Activated B cell treated with CpG ODN at 0.5 μM for 24 hours (primary cell): ENCODE data around the gene HBA2. TPM values are rescaled to one million over a fixed set of nuclear protein-coding genes. Genes with fewer than 3 reads are reported as not detected.

Experiments
- ATAC-seq: fragments of 200-7000 bp; cut with Tn5 transposase; one replicate; pipeline ENCODE4 v1.10.0; 2021; ENCODE audit warnings: low read depth, mild to moderate bottlenecking, moderate library complexity
- CTCF ChIA-PET: fragments of 350-600 bp; sonication (Branson Sonifier 250); formaldehyde crosslinking; loops from one replicate; lab custom pipeline; 2021; ENCODE audit warnings: antibody characterized with exemption; lab: Charles Lee
- POLR2A ChIA-PET: fragments of 350-600 bp; sonication (Branson Sonifier 250); formaldehyde crosslinking; loops from one replicate; lab custom pipeline; 2021; ENCODE audit warnings: antibody characterized with exemption; lab: Charles Lee
- DNase-seq: peaks from one replicate; pipeline ENCODE4 v3.0.0; 2022
- H3K27ac Mint-ChIP-seq: one replicate; pipeline ENCODE4 v1.8.0; 2020; ENCODE audit warnings: mixed read lengths
- H3K27me3 Mint-ChIP-seq: one replicate; pipeline ENCODE4 v1.8.0; 2021; ENCODE audit warnings: mixed read lengths
- H3K36me3 Mint-ChIP-seq: one replicate; pipeline ENCODE4 v1.8.0; 2021; ENCODE audit warnings: low read depth, mixed read lengths
- H3K4me1 Mint-ChIP-seq: one replicate; pipeline ENCODE4 v1.8.0; 2021; ENCODE audit warnings: mixed read lengths
- H3K4me3 Mint-ChIP-seq: one replicate; pipeline ENCODE4 v1.8.0; 2020; ENCODE audit warnings: mild to moderate bottlenecking, mixed read lengths
- H3K9me3 Mint-ChIP-seq: one replicate; pipeline ENCODE4 v1.8.0; 2020; ENCODE audit warnings: mixed read lengths
- intact Hi-C: fragments of 100-400 bp; cut with micrococcal nuclease; formaldehyde crosslinking; loops from one replicate; pipeline ENCODE4 v1.15.1; 2024
- total RNA-seq: library from RNA; stranded (reverse); gene quantifications from 2 replicates; pipeline ENCODE4 v1.2.3, GENCODE V29; 2022
- TF ChIP-seq, protein P1 (sequence below): fragments of 200-600 bp; IDR thresholded peaks from one replicate; pipeline ENCODE4 v1.8.0; 2022; ENCODE audit warnings: antibody characterized with exemption, mild to moderate bottlenecking

Gene HBA2
- total RNA-seq, 1 donor from 2014 or later = 104 TPM

DNA sequence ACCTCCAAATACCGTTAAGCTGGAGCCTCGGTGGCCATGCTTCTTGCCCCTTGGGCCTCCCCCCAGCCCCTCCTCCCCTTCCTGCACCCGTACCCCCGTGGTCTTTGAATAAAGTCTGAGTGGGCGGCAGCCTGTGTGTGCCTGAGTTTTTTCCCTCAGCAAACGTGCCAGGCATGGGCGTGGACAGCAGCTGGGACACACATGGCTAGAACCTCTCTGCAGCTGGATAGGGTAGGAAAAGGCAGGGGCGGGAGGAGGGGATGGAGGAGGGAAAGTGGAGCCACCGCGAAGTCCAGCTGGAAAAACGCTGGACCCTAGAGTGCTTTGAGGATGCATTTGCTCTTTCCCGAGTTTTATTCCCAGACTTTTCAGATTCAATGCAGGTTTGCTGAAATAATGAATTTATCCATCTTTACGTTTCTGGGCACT is 4.7 kb downstream of the HBA2 start:
- DNase-seq (no peak), ATAC-seq (no peak)
- TF ChIP-seq, protein P1, sequence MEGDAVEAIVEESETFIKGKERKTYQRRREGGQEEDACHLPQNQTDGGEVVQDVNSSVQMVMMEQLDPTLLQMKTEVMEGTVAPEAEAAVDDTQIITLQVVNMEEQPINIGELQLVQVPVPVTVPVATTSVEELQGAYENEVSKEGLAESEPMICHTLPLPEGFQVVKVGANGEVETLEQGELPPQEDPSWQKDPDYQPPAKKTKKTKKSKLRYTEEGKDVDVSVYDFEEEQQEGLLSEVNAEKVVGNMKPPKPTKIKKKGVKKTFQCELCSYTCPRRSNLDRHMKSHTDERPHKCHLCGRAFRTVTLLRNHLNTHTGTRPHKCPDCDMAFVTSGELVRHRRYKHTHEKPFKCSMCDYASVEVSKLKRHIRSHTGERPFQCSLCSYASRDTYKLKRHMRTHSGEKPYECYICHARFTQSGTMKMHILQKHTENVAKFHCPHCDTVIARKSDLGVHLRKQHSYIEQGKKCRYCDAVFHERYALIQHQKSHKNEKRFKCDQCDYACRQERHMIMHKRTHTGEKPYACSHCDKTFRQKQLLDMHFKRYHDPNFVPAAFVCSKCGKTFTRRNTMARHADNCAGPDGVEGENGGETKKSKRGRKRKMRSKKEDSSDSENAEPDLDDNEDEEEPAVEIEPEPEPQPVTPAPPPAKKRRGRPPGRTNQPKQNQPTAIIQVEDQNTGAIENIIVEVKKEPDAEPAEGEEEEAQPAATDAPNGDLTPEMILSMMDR = no peak
- intact Hi-C loops = no loop called here
- Mint-ChIP-seq H3K9me3 (no peaks in the 10 kb centered on the region), H3K36me3 (no peaks in the 10 kb centered on the region), H3K4me3 (no peak overlapping the region), H3K27me3 (peaks cover 29% of the 10 kb centered on the region), H3K4me1 (peaks cover 14% of the 10 kb centered on the region), H3K27ac (no peak overlapping the region)
- ChIA-PET CTCF (no interaction called here), POLR2A (no interaction called here)

DNA sequence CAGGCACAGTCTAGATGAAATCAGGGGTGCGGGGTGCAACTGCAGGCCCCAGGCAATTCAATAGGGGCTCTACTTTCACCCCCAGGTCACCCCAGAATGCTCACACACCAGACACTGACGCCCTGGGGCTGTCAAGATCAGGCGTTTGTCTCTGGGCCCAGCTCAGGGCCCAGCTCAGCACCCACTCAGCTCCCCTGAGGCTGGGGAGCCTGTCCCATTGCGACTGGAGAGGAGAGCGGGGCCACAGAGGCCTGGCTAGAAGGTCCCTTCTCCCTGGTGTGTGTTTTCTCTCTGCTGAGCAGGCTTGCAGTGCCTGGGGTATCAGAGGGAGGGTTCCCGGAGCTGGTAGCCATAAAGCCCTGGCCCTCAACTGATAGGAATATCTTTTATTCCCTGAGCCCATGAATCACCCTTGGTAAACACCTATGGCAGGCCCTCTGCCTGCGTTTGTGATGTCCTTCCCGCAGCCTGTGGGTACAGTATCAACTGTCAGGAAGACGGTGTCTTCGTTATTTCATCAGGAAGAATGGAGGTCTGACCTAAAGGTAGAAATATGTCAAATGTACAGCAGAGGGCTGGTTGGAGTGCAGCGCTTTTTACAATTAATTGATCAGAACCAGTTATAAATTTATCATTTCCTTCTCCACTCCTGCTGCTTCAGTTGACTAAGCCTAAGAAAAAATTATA is 5.4 kb downstream of the HBA2 start:
- TF ChIP-seq, protein P1 = no peak
- Mint-ChIP-seq H3K27me3 (peaks cover 29% of the 10 kb centered on the region), H3K36me3 (no peaks in the 10 kb centered on the region), H3K4me1 (peaks cover 14% of the 10 kb centered on the region), H3K4me3 (no peak overlapping the region), H3K27ac (no peak overlapping the region), H3K9me3 (no peaks in the 10 kb centered on the region)
- ChIA-PET POLR2A (no interaction called here), CTCF (no interaction called here)
- ATAC-seq (no peak), DNase-seq (no peak)
- intact Hi-C loops = no loop called here

DNA sequence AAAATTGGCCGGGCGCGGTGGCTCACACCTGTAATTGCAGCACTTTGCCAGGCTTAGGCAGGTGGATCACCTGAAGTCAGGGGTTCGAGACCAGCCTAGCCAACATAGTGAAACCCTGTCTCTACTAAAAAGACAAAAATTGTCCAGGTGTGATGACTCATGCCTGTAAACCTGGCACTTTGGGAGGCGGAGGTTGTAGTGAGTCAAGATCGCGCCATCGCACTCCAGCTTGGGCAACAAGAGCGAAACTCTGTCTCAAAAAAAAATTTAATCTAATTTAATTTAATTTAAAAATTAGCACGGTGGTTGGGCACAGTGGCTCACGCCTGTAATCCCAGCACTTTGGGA is 6.0 kb downstream of the HBA2 start:
- no peak for ATAC-seq
- Mint-ChIP-seq H3K9me3 (no peaks in the 10 kb centered on the region), H3K36me3 (no peaks in the 10 kb centered on the region), H3K27ac (no peak overlapping the region), H3K4me3 (no peak overlapping the region), H3K4me1 (peaks cover 11% of the 10 kb centered on the region), H3K27me3 (peaks cover 26% of the 10 kb centered on the region)
- ChIA-PET POLR2A (no interaction called here), CTCF (no interaction called here)
- intact Hi-C loops = no loop called here
- DNase-seq = no peak
- TF ChIP-seq, protein P1 = no peak

DNA sequence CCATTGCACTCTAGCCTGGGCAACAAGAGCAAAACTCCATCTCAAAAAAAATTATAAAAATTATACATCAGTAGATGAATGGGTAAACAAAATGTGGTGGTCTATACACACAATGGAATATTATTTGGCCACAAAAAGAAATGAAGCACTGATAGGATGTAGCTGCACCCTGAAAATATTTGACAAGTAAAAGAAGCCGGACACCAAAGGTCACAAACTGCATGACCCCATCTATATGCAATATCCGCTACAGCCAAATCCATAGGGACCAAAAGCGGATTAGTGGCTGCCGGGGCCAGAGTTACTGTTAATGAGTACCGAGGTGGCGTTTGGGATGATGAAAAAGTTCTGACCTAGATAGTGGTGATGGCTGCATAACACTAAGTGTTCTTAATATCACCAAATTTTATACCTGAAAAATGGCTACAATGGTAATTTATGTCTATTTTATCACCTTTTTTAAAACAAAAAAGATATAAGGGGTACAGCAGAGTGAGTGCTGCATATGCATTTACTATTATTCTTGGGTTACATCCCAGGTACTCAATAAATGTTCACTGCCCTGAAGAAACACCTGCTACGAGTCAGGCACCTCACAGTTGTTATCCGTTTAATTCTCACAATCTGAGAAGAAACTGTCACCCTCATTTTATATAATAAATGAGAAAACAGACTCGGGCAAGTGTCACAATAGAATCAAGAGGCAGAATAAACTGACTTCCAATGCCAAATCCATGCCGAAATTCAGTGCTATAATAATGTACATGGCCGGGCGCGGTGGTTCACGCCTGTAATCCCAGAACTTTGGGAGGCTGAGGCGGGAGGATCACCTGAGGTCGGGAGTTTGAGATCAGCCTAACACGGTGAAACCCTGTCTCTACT is 6.8 kb downstream of the HBA2 start:
- intact Hi-C loops = no loop called here
- POLR2A ChIA-PET = no interaction called here
- no peaks in the 10 kb centered on the region for H3K36me3 Mint-ChIP-seq
- H3K27me3 Mint-ChIP-seq = peaks cover 22% of the 10 kb centered on the region
- TF ChIP-seq, protein P1 = no peak
- no peak overlapping the region for H3K4me3 Mint-ChIP-seq
- CTCF ChIA-PET = interaction anchor here (1.1 kb wide), 1 partner anchor 75 kb away, joined by 3 read pairs; no protein-coding TSS in a partner anchor
- peaks cover 10% of the 10 kb centered on the region for H3K4me1 Mint-ChIP-seq
- H3K27ac Mint-ChIP-seq = no peak overlapping the region
- DNase-seq (no peak), ATAC-seq (no peak)
- H3K9me3 Mint-ChIP-seq = no peaks in the 10 kb centered on the region

DNA sequence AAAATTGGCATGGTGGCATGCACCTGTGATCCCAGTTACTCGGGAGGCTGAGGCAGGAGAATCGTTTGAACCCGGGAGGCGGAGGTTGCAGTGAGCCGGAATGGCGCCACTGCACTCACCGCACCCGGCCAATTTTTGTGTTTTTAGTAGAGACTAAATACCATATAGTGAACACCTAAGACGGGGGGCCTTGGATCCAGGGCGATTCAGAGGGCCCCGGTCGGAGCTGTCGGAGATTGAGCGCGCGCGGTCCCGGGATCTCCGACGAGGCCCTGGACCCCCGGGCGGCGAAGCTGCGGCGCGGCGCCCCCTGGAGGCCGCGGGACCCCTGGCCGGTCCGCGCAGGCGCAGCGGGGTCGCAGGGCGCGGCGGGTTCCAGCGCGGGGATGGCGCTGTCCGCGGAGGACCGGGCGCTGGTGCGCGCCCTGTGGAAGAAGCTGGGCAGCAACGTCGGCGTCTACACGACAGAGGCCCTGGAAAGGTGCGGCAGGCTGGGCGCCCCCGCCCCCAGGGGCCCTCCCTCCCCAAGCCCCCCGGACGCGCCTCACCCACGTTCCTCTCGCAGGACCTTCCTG is 7.5 kb downstream of the HBA2 start, which contains the start of gene HBQ1:
Gene HBQ1 (plus strand): TSS at position 359 of the 575 bp plus-strand sequence. CDS start 28 bp downstream, at position 387.
- Mint-ChIP-seq H3K36me3 (peaks cover 2% of the 10 kb centered on the region), H3K27ac (no peak within 1 kb of the TSS), H3K9me3 (no peaks in the 10 kb centered on the region), H3K4me1 (peaks cover 10% of the 10 kb centered on the region), H3K27me3 (peaks cover 16% of the 10 kb centered on the region), H3K4me3 (peak within 1 kb of the TSS; percentile 28)
- peak; percentile 45 for DNase-seq
- ATAC-seq = no peak
- intact Hi-C loops = no loop called here
- CTCF ChIA-PET = interaction anchor here (1.1 kb wide), 1 partner anchor 76 kb away, joined by 3 read pairs; no protein-coding TSS in a partner anchor
- TF ChIP-seq, protein P1 = no peak
- POLR2A ChIA-PET = interaction anchor here (1.6 kb wide), 1 partner anchor 48 kb away, joined by 4 read pairs; no protein-coding TSS in a partner anchor
